Measurements from ENCODE around the gene CAMK4. TPM values are rescaled to one million over a fixed set of nuclear protein-coding genes. Genes with fewer than 3 reads are reported as not detected.

The CAMK4 gene
- total RNA-seq, 4 donors from 2014 or later: 0.42 to 5.3 (median 3.5) TPM

DNA sequence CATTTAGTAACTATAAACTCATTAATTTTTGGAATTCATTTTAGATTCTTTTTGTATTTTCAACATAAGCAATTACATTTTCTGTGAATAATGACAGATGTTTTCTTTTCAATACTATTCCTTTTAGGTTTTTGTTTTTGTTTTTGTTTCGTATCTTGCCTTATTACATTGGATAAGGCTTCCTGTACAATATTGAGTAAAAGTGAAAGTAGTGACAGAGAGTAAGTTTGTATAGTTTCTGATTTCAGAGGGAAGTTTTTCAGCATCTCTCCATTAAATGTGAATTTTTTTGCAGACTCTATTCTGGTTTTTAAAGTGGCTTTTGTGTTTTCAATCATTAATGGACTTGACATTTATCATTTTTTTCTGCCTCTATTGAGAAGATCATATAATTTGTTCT, 12.8 kb upstream of the CAMK4 start:
- H3K9me3 ChIP-seq: no peaks in the 10 kb centered on the region
- no peaks in the 10 kb centered on the region for H3K27me3 ChIP-seq
- H3K36me3 ChIP-seq: no peaks in the 10 kb centered on the region
- H3K4me1 ChIP-seq: no peaks in the 10 kb centered on the region
- DNase-seq (ENCODE audit: extremely low spot score): no peak
- 63% methylated on average over 1 of the region's 1 CpG for WGBS
- intact Hi-C loops (cut with DNase I): no loop called here
- no peak for TF ChIP-seq POLR2A (IDR thresholded peaks at IDR 0.05; ENCODE audit: low read depth)
- TF ChIP-seq, protein P1, sequence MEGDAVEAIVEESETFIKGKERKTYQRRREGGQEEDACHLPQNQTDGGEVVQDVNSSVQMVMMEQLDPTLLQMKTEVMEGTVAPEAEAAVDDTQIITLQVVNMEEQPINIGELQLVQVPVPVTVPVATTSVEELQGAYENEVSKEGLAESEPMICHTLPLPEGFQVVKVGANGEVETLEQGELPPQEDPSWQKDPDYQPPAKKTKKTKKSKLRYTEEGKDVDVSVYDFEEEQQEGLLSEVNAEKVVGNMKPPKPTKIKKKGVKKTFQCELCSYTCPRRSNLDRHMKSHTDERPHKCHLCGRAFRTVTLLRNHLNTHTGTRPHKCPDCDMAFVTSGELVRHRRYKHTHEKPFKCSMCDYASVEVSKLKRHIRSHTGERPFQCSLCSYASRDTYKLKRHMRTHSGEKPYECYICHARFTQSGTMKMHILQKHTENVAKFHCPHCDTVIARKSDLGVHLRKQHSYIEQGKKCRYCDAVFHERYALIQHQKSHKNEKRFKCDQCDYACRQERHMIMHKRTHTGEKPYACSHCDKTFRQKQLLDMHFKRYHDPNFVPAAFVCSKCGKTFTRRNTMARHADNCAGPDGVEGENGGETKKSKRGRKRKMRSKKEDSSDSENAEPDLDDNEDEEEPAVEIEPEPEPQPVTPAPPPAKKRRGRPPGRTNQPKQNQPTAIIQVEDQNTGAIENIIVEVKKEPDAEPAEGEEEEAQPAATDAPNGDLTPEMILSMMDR (IDR thresholded peaks at IDR 0.05): no peak
- no peak for TF ChIP-seq POLR2AphosphoS5 (IDR thresholded peaks at IDR 0.05)
- no peak for TF ChIP-seq EP300 (IDR thresholded peaks at IDR 0.05)
- no peak overlapping the region for H3K27ac ChIP-seq (replicated peaks in 1 of 4)
- no peak overlapping the region for H3K4me3 ChIP-seq

DNA sequence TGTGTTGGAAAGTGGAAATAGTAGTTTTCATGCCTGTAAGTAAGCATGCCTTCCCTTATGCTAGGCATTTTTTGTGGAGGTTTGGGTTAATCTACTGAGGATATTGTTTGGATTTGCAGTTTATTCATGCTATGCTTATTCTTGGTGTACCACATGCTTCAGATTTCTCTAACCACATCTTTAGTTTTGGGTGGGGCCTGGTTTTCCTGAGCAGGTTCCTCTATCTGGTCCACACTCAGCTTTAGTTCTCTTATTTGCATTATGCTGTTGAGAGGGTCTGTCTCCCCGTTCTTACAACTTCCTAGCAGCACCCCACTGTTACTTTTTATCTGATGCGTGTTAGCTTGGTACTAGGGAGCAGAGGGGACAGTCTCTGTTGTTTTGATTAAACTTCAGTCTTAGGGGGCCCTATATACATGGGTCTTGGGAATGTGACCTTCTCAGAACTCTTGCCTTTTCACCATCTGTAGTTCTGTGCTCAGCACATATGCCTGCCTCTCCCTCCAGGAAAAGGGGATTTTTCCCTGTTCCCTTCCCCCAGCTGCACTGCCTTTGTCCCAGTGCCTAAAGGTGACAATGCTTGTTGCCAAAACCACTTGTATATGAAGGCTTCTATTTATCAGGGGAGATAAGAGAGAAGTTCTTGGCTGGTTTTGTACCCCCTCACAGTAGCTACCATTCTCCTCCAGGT, 10.0 kb upstream of the CAMK4 start:
- H3K4me1 ChIP-seq: no peaks in the 10 kb centered on the region
- no peaks in the 10 kb centered on the region for H3K9me3 ChIP-seq
- no peak for TF ChIP-seq EP300 (IDR thresholded peaks at IDR 0.05)
- TF ChIP-seq POLR2AphosphoS5 (IDR thresholded peaks at IDR 0.05): no peak
- TF ChIP-seq, protein P1 (IDR thresholded peaks at IDR 0.05): no peak
- TF ChIP-seq POLR2A (IDR thresholded peaks at IDR 0.05; ENCODE audit: low read depth): no peak
- no peaks in the 10 kb centered on the region for H3K36me3 ChIP-seq
- no peak overlapping the region for H3K27ac ChIP-seq (replicated peaks in 1 of 4)
- H3K4me3 ChIP-seq: no peak overlapping the region
- DNase-seq (ENCODE audit: extremely low spot score): no peak
- 62% methylated on average over 2 of the region's 2 CpGs for WGBS
- H3K27me3 ChIP-seq: no peaks in the 10 kb centered on the region
- intact Hi-C loops (cut with DNase I): no loop called here

DNA sequence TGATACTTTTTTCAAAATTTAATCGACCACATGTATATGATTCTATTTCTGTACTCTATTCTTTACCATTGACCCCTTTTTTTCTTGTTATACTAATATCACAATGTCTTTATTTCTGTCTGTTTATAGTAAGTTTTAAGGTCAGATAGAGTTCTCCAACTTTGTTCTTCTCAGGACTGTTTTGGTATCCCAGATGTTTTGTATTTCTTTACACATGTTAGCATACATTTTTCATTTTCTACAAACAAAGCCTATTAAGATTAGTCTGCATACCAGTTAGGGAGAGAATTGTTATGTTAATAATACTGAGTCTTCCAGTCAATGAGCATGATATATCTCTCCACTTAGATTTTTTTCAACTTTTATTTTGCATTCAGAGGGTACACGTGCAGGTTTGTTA, 8.2 kb upstream of the CAMK4 start:
- Histone ChIP-seq H3K4me1 (no peaks in the 10 kb centered on the region), H3K27me3 (no peaks in the 10 kb centered on the region), H3K4me3 (no peak overlapping the region), H3K27ac (replicated peaks in 1 of 4) (no peak overlapping the region), H3K36me3 (no peaks in the 10 kb centered on the region), H3K9me3 (no peaks in the 10 kb centered on the region)
- no peak for TF ChIP-seq EP300 (IDR thresholded peaks at IDR 0.05)
- TF ChIP-seq, protein P1 (IDR thresholded peaks at IDR 0.05): no peak
- no peak for TF ChIP-seq POLR2A (IDR thresholded peaks at IDR 0.05; ENCODE audit: low read depth)
- TF ChIP-seq POLR2AphosphoS5 (IDR thresholded peaks at IDR 0.05): no peak
- no peak for DNase-seq (ENCODE audit: extremely low spot score)
- intact Hi-C loops (cut with DNase I): no loop called here
- 69% methylated on average over 2 of the region's 2 CpGs for WGBS

DNA sequence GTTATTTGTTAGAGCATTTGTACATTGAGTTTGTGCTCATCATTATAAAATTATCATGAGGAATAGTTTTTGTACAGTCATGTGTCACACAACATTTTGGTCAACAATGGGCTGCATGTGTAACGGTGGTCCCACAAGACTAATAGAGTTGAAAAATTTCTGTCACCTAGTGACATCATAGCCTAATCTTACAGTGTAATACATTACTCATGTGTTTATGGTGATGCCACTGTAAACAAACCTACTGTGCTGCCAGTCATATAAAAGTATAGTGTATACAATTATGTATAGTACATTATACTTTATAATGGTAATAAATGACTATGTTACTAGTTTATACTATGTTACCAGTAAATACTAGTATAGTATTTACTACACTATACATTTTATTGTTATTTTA, 3.0 kb upstream of the CAMK4 start:
- no peak for TF ChIP-seq POLR2AphosphoS5 (IDR thresholded peaks at IDR 0.05)
- TF ChIP-seq, protein P1 (IDR thresholded peaks at IDR 0.05): no peak
- no peak for TF ChIP-seq POLR2A (IDR thresholded peaks at IDR 0.05; ENCODE audit: low read depth)
- TF ChIP-seq EP300 (IDR thresholded peaks at IDR 0.05): no peak
- WGBS: 100% methylated on average over 1 of the region's 1 CpG
- Histone ChIP-seq H3K4me1 (peaks cover 5 to 21% (median 18%) of the 10 kb centered on the region in 4 donors), H3K27ac (replicated peaks in 1 of 4) (no peak overlapping the region), H3K4me3 (no peak overlapping the region), H3K27me3 (no peaks in the 10 kb centered on the region), H3K36me3 (no peaks in the 10 kb centered on the region), H3K9me3 (no peaks in the 10 kb centered on the region)
- intact Hi-C loops (cut with DNase I): no loop called here
- DNase-seq (ENCODE audit: extremely low spot score): no peak
